Stomach (tissue), 9 donors: ENCODE data around the gene MPST. TPM values are rescaled to one million over a fixed set of nuclear protein-coding genes. Genes with fewer than 3 reads are reported as not detected.
A peak's percentile ranks its signal among the peaks of the same experiment; 100 is the strongest.

ENCODE experiments used
- DNase-seq, 2 donors: peaks; one replicate each; pipeline versions ENCODE4 v3.0.0 to v3.0.0-alpha.2; 2013 to 2019
- H3K27ac ChIP-seq, 5 donors: fragments of 200-600 bp in 4 of 5; sonication (generic) in 4 of 5; one replicate each; pipeline ENCODE4 v1.5.1; 2013 to 2019; ENCODE audit warnings: mild to moderate bottlenecking in 1 of 5, moderate library complexity in 1 of 5
- H3K27me3 ChIP-seq, 3 donors: fragments of 200-600 bp; sonication (generic); one replicate each; pipeline ENCODE4 v1.5.1; 2017 to 2019; ENCODE audit warnings: mixed run types in 1 of 3
- H3K36me3 ChIP-seq, 4 donors: fragments of 200-600 bp; sonication (generic); 1 replicate in 3 of 4; 2 replicates in 1 of 4; pipeline ENCODE4 v1.5.1; 2016 to 2019
- H3K4me1 ChIP-seq, 4 donors: fragments of 200-600 bp; sonication (generic); one replicate each; pipeline ENCODE4 v1.5.1; 2016 to 2019
- H3K4me3 ChIP-seq, 4 donors: fragments of 200-600 bp; sonication (generic) in 3 of 4; one replicate each; pipeline ENCODE4 v1.5.1; 2016 to 2019; ENCODE audit warnings: mild to moderate bottlenecking in 1 of 4
- H3K9me3 ChIP-seq, 4 donors: fragments of 200-600 bp; sonication (generic); one replicate each; pipeline ENCODE4 v1.5.1; 2016 to 2019
- EP300 ChIP-seq: sonication (generic); formaldehyde crosslinking; IDR thresholded peaks from one replicate; pipeline ENCODE4 v1.6.1; 2017; ENCODE audit warnings: antibody characterized with exemption
- POLR2A ChIP-seq, 4 donors: fragments of 450-650 bp; IDR thresholded peaks; one replicate each; pipeline ENCODE4 v1.6.1; 2016; ENCODE audit warnings: antibody characterized with exemption in 4 of 4, control low read depth in 2 of 4, mild to moderate bottlenecking in 1 of 4, moderate library complexity in 1 of 4
- POLR2AphosphoS5 ChIP-seq, 3 donors: sonication (generic); formaldehyde crosslinking; IDR thresholded peaks; one replicate each; pipeline ENCODE4 v1.6.1; 2016; ENCODE audit warnings: antibody characterized with exemption in 3 of 3
- WGBS, 5 donors: extraction: QIAGEN DNeasy Blood & Tissue Kit in 3 of 5; methylation state at CpG; one replicate each; pipeline versions ENCODE4 v1.1.5 to v1.1.7; 2013 to 2018; 5-methylcytosine and 5-hydroxymethylcytosine counted together
- intact Hi-C: fragments of 100-400 bp; cut with DNase I; formaldehyde crosslinking; loops from one replicate; pipeline ENCODE4 v1.15.1; 2023; ENCODE audit warnings: low total_unique reads
- polyA plus RNA-seq, 3 donors: library from polyadenylated mRNA; stranded (reverse); fragments of 200-250 nt; gene quantifications; one replicate each; pipeline ENCODE4 v1.2.3, GENCODE V29; 2013
- total RNA-seq, 5 donors: library from RNA; depleted of rRNA; stranded (reverse); fragments of >200 nt; gene quantifications; one replicate each; pipeline versions ENCODE4 v1.1.0 to v1.2.3, GENCODE V29; 2014 to 2016
- TF ChIP-seq, protein P1 (sequence below), 7 experiments: fragments of 450-650 bp in 4 of 7; fragments of 200-600 bp in 3 of 7; sonication (generic) in 3 of 7; IDR thresholded peaks; one replicate each; pipeline ENCODE4 v1.5.1; 2016 to 2019; ENCODE audit warnings: antibody characterized with exemption in 7 of 7, control low read depth in 2 of 7, mild to moderate bottlenecking in 1 of 7
- donor health status: healthy with polysubstance abuse.
- donor health status: Bipolar disorder and iron deficiency.
- donor health status: healthy.

The MPST gene
- total and polyA plus RNA-seq, 8 donors: 48.3 to 1,943 (median 154) TPM

DNA sequence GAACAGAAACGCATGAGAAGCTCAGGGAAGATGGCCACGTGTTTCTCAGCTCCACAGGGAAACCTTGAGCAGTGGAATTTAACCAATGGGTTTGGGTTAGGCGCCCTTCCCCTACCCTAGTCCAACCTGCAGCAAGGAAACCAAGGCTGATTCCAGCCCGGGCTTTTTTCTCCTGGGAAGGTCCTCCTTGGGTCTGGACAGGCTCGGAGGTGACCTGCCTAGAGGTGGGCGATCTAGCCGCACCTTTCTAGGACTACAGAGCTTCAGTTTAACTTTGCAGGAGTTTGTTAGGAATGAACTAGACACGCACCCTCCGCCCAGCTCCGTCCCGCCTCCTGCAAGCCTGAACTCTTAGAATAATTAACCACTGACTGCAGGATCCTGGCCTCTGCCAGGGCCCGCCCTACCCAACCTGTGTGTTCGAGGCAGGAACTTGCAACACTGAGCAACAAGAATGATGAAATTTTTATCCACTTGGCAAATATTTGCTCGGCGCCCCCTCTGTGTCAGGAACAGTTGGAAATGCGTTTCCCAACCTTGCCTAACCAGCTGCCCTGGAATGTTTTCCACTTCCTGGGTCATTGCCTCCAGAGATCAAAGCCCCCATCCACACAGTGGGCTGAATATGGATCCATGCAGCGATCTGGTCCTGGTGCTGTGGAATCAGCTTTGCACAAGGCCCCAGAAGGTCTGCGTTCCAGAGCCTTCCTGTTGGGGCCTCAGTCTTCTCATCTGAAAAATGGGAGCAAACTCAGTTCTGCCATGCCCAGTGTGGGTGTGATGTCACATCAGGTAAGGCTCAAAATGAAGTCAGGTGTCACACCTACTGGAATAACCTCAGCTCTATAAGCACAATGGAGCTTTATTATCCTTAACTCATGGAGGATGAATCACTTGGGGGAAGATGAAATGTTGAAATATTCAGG, 13.3 kb downstream of the MPST start:
- intact Hi-C loops: no loop called here
- Histone ChIP-seq H3K27me3 (peaks cover 0 to 16% (median 9%) of the 10 kb centered on the region in 3 donors), H3K36me3 (peaks cover 19 to 33% (median 31%) of the 10 kb centered on the region in 4 donors), H3K4me3 (peak overlapping the region in 1 of 4 donors; percentile 19), H3K9me3 (no peaks in the 10 kb centered on the region), H3K27ac (peak overlapping the region; percentile 72 to 89 (median 86)), H3K4me1 (peaks cover 13 to 40% (median 23%) of the 10 kb centered on the region in 4 donors)
- TF ChIP-seq EP300 (no peak), POLR2AphosphoS5 (IDR thresholded peaks at IDR 0.05) (peak in 2 of 3 donors; percentile 31 to 75)
- TF ChIP-seq, protein P1, sequence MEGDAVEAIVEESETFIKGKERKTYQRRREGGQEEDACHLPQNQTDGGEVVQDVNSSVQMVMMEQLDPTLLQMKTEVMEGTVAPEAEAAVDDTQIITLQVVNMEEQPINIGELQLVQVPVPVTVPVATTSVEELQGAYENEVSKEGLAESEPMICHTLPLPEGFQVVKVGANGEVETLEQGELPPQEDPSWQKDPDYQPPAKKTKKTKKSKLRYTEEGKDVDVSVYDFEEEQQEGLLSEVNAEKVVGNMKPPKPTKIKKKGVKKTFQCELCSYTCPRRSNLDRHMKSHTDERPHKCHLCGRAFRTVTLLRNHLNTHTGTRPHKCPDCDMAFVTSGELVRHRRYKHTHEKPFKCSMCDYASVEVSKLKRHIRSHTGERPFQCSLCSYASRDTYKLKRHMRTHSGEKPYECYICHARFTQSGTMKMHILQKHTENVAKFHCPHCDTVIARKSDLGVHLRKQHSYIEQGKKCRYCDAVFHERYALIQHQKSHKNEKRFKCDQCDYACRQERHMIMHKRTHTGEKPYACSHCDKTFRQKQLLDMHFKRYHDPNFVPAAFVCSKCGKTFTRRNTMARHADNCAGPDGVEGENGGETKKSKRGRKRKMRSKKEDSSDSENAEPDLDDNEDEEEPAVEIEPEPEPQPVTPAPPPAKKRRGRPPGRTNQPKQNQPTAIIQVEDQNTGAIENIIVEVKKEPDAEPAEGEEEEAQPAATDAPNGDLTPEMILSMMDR (IDR thresholded peaks at IDR 0.05): no peak
- peak; percentile 85 to 95 for DNase-seq
- 26 to 43% (median 35%) methylated on average over 18 of the region's 18 CpGs for WGBS, 5 donors

DNA sequence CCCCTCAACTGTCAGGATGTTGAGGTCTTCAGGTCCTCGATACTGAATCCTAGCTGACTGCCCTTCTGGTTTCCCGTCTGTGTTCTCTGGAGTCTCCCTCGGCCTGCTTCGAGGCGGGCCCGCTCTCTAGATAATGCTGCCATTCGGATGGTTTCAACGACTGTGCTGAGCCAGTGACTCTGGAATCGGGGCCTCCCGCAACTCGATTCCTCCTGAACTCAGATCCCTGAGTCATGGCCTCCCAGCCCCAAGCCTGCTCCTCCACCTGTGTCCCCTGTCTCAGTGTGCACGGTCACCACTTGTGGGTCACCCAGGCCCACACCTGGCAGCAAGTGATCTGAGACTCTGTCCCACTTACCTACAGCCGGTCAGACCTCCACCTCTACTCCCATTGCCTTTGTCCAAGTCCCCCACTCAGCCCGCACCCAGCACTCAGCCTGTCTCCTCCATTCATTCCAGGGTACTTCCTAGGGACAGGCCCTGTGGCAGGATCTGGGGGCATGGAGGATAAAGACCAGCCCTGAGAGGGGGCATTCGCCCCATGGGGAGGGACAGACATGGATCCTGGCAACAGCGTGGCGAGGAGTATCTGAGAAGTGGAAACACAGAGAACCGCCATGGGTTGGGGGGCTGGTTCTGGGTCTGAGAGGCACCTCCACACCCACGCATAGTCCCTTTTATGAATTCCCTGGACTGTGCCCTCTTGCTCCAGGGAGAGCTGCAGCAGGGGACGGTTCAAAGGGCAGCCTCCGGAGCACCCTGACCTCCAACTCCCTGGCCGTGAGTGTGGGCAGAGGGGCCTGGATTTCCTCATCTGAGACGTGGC, 14.3 kb downstream of the MPST start:
- H3K27me3 ChIP-seq: peaks cover 0 to 19% (median 9%) of the 10 kb centered on the region in 3 donors
- no peak for DNase-seq
- H3K36me3 ChIP-seq: peaks cover 14 to 23% (median 21%) of the 10 kb centered on the region in 4 donors
- H3K27ac ChIP-seq: peak overlapping the region in 4 of 5 donors; percentile 72 to 89 (median 81)
- H3K9me3 ChIP-seq: no peaks in the 10 kb centered on the region
- H3K4me3 ChIP-seq: no peak overlapping the region
- 77 to 88% (median 84%) methylated on average over 21 to 23 of the region's 23 CpGs for WGBS, 5 donors
- H3K4me1 ChIP-seq: peaks cover 13 to 40% (median 23%) of the 10 kb centered on the region in 4 donors
- intact Hi-C loops: no loop called here
- TF ChIP-seq POLR2A (IDR thresholded peaks at IDR 0.05) (no peak), POLR2AphosphoS5 (IDR thresholded peaks at IDR 0.05) (no peak), EP300 (no peak)
- TF ChIP-seq, protein P1 (IDR thresholded peaks at IDR 0.05): no peak

DNA sequence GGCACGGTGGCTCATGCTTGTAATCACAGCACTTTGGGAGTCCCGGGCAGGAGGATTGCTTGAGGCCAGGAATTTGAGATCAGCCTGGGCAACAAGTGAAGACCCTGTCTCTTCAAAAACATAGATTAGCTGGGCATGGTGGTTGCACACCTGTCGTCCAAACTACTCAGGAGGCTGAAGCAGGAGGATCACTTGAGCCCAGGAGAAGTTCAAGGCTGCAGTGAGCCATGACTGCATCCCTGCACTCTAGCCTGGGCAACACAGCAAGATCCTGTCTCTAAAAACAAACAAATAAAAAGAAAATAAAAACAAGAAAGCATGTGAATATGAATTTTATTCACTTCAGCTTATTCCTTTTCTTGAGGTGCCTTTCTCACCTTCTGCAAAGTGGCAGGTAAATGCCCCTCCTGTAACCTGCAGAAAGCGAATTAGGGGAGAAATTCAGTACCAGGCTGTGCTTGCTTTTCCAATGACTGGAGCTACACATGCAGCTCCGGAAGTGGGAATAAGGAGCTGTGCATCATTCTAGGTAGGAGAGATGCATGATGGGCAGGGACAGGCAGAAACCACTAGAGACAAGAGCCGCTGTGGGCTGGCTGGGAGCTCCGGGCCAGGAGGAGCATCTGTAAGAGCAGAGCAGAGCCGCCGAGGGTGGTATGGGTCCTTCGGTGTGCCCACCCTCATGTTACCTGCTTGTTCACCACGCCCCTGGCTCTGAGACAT, 17.3 kb downstream of the MPST start:
- WGBS, 5 donors: 87 to 91% (median 89%) methylated on average over 11 of the region's 11 CpGs
- peaks cover 13 to 26% (median 19%) of the 10 kb centered on the region in 4 donors for H3K4me1 ChIP-seq

More for the DNA sequence above, 17.3 kb downstream of the MPST start:
- H3K9me3 ChIP-seq: no peaks in the 10 kb centered on the region
- TF ChIP-seq, protein P1 (IDR thresholded peaks at IDR 0.05): no peak
- TF ChIP-seq EP300 (no peak), POLR2AphosphoS5 (IDR thresholded peaks at IDR 0.05) (no peak), POLR2A (IDR thresholded peaks at IDR 0.05) (no peak)
- no peak overlapping the region for H3K27ac ChIP-seq
- H3K36me3 ChIP-seq: no peaks in the 10 kb centered on the region
- H3K27me3 ChIP-seq: peaks cover 0 to 19% (median 9%) of the 10 kb centered on the region in 3 donors
- intact Hi-C loops: no loop called here
- DNase-seq: no peak
- H3K4me3 ChIP-seq: no peak overlapping the region
